Activated B cell treated with CpG ODN at 0.5 μM for 24 hours (primary cell): ENCODE results near the gene PAM16. TPM values are rescaled to one million over a fixed set of nuclear protein-coding genes. Genes with fewer than 3 reads are reported as not detected.

Experiments used
- ATAC-seq: fragments of 200-7000 bp; cut with Tn5 transposase; one replicate; pipeline ENCODE4 v1.10.0; 2021; ENCODE audit warnings: low read depth, mild to moderate bottlenecking, moderate library complexity
- CTCF ChIA-PET: fragments of 350-600 bp; sonication (Branson Sonifier 250); formaldehyde crosslinking; loops from one replicate; lab custom pipeline; 2021; ENCODE audit warnings: antibody characterized with exemption; lab: Charles Lee
- POLR2A ChIA-PET: fragments of 350-600 bp; sonication (Branson Sonifier 250); formaldehyde crosslinking; loops from one replicate; lab custom pipeline; 2021; ENCODE audit warnings: antibody characterized with exemption; lab: Charles Lee
- DNase-seq: peaks from one replicate; pipeline ENCODE4 v3.0.0; 2022
- H3K27ac Mint-ChIP-seq: one replicate; pipeline ENCODE4 v1.8.0; 2020; ENCODE audit warnings: mixed read lengths
- H3K27me3 Mint-ChIP-seq: one replicate; pipeline ENCODE4 v1.8.0; 2021; ENCODE audit warnings: mixed read lengths
- H3K36me3 Mint-ChIP-seq: one replicate; pipeline ENCODE4 v1.8.0; 2021; ENCODE audit warnings: low read depth, mixed read lengths
- H3K4me1 Mint-ChIP-seq: one replicate; pipeline ENCODE4 v1.8.0; 2021; ENCODE audit warnings: mixed read lengths
- H3K4me3 Mint-ChIP-seq: one replicate; pipeline ENCODE4 v1.8.0; 2020; ENCODE audit warnings: mild to moderate bottlenecking, mixed read lengths
- H3K9me3 Mint-ChIP-seq: one replicate; pipeline ENCODE4 v1.8.0; 2020; ENCODE audit warnings: mixed read lengths
- CTCF ChIP-seq: fragments of 200-600 bp; IDR thresholded peaks from one replicate; pipeline ENCODE4 v1.8.0; 2022; ENCODE audit warnings: antibody characterized with exemption, mild to moderate bottlenecking
- intact Hi-C: fragments of 100-400 bp; cut with micrococcal nuclease; formaldehyde crosslinking; loops from one replicate; pipeline ENCODE4 v1.15.1; 2024
- total RNA-seq: library from RNA; stranded (reverse); gene quantifications from 2 replicates; pipeline ENCODE4 v1.2.3, GENCODE V29; 2022

PAM16 gene
- total RNA-seq, 1 donor from 2014 or later: 58.1 TPM

GRCh38 chr16:4392382-4393239 is 41.5 kb upstream of the PAM16 start:
- CTCF ChIA-PET: interaction anchor here (1.0 kb wide), 1 partner anchor 10 kb away, joined by 5 read pairs; no protein-coding TSS in a partner anchor

GRCh38 chr16:4391631-4392381 is 40.7 kb upstream of the PAM16 start:
- ATAC-seq (no peak), DNase-seq (no peak)
- CTCF ChIA-PET: interaction anchor here (2.2 kb wide), 1 partner anchor 10 kb away, joined by 7 read pairs; no protein-coding TSS in a partner anchor
- peaks cover 54% of the 10 kb centered on the region for H3K36me3 Mint-ChIP-seq
- no peak overlapping the region for H3K27ac Mint-ChIP-seq
- no peaks in the 10 kb centered on the region for H3K27me3 Mint-ChIP-seq
- POLR2A ChIA-PET: no interaction called here
- H3K4me1 Mint-ChIP-seq: no peaks in the 10 kb centered on the region
- intact Hi-C loops: no loop called here
- TF ChIP-seq CTCF: no peak
- H3K9me3 Mint-ChIP-seq: no peaks in the 10 kb centered on the region
- no peak overlapping the region for H3K4me3 Mint-ChIP-seq

More at GRCh38 chr16:4392382-4393239, 41.5 kb upstream of the PAM16 start:
- Mint-ChIP-seq H3K4me1 (no peaks in the 10 kb centered on the region), H3K27me3 (no peaks in the 10 kb centered on the region), H3K9me3 (no peaks in the 10 kb centered on the region), H3K27ac (no peak overlapping the region), H3K36me3 (peaks cover 49% of the 10 kb centered on the region), H3K4me3 (no peak overlapping the region)
- POLR2A ChIA-PET: no interaction called here
- DNase-seq (no peak), ATAC-seq (no peak)
- TF ChIP-seq CTCF: no peak
- intact Hi-C loops: no loop called here

- intact Hi-C loops: no loop called here
- H3K36me3 Mint-ChIP-seq: peaks cover 53% of the 10 kb centered on the region
- no peak for DNase-seq
- H3K9me3 Mint-ChIP-seq: no peaks in the 10 kb centered on the region
- no peaks in the 10 kb centered on the region for H3K4me1 Mint-ChIP-seq
- ChIA-PET POLR2A (interaction anchor here (0.6 kb wide), 1 partner anchor 87 kb away, joined by 3 read pairs; no protein-coding TSS in a partner anchor), CTCF (interaction anchor here (2.2 kb wide), 1 partner anchor 12 kb away, joined by 7 read pairs; no protein-coding TSS in a partner anchor)
- no peaks in the 10 kb centered on the region for H3K27me3 Mint-ChIP-seq
- ATAC-seq: no peak
- TF ChIP-seq CTCF: no peak
- H3K27ac Mint-ChIP-seq: no peak overlapping the region
- no peak overlapping the region for H3K4me3 Mint-ChIP-seq
Observed at GRCh38 chr16:4390266-4391260, 39.4 kb upstream of the PAM16 start.

- ATAC-seq (no peak), DNase-seq (no peak)
- H3K27ac Mint-ChIP-seq: no peak overlapping the region
- POLR2A ChIA-PET: no interaction called here
- intact Hi-C loops: no loop called here
- H3K36me3 Mint-ChIP-seq: peaks cover 48% of the 10 kb centered on the region
- H3K4me3 Mint-ChIP-seq: no peak overlapping the region
- H3K27me3 Mint-ChIP-seq: no peaks in the 10 kb centered on the region
- TF ChIP-seq CTCF: no peak
- H3K4me1 Mint-ChIP-seq: no peaks in the 10 kb centered on the region
- H3K9me3 Mint-ChIP-seq: no peaks in the 10 kb centered on the region
- CTCF ChIA-PET: interaction anchor here (2.2 kb wide), 1 partner anchor 13 kb away, joined by 7 read pairs; no protein-coding TSS in a partner anchor
Observed at GRCh38 chr16:4389051-4389955, 38.2 kb upstream of the PAM16 start.
